Ramos (cell line): ENCODE measurements around the gene ISM2.
"Not testable (repeated sequence)": the region's sequence is repeated elsewhere in the genome, so short reads cannot be mapped to it uniquely, and the experiment has no call there.

ENCODE experiments used
- in situ Hi-C: fragments of 300-500 bp; cut with MboI; formaldehyde crosslinking; loops from one replicate; pipeline ENCODE4 v1.14.3; 2022; ENCODE audit warnings: low sequenced_read_pairs; ENCODE audit not compliant: unreplicated experiment

The ISM2 gene

DNA sequence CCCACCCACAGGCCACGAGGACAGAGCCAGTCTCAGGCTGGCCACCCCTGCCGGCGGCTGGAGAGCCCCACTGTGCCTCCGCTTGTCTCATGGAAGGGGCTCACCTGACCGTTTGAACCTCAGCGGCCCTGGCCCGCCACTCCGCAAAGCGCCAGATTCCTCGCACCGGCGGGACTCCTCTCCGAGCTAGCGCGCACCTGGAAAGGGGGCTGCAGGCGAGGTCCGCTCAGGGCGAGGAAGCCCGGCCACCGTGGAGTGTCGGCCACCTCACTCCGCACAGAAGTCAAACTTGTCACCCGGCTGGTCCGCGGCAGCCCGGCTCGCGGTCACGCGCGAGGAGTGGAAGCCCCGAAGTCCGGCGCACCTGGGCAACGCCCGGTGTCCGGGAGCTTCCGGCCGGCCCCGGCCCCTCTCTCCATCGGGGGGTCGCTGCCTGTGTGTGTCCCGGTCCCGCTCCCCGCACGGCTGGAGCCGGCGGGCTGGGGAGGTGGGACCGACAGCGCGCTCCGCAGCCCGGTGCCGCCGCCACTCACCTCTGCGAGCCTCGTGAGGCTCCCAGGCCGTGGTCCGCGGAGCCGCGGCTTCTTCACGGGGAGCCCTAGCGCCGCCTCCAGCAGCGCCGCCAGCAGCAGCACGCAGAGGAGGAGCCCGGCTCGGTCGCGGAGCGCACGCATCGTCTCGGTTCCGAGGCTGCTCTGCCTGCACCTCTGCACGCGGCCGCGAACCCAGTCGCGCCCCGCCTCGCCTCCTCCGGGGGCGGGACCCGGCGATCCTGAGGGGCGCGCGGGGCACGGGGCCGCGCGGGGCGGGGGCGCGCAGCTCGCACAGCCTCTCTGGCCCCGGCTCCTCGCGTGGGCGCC lies at the start of gene ISM2:
Gene ISM2, minus strand, starts transcription at position 697 of the 860 bp plus-strand sequence. Its CDS starts 23 bp downstream, at position 674.
- in situ Hi-C loops: no loop called here

DNA sequence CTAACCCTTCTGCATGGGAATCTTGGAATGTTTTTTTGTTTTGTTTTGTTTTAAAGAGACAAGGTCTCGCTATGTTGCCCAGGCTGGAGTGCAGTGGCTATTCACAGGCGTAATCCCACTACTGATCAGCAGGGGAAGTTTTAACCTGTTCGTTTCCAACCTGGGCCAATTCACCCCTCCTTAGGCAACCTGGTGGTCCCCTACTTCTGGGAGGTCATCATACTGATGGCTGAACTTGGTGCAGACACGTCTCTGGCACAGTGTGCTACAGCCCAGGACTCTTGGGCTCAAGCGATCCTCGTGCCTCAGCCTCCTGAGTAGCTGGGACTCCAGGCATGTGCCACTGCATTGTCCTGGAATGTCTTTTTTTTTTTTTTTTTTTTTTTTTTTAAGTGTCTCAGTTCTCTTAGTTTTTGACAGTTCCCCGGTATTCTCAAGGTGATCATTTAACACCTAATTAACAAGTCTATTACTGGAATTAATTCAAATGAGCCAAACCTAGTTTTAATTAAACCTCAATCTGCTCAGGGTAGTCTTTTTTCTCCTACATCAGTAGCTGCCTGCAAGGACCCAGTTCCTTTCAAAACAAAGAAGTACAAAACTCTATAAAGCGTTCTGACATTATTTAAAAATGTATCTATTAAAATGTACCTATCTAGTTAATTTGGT lies 49.0 kb upstream of the ISM2 start:
- in situ Hi-C loops: no loop called here

DNA sequence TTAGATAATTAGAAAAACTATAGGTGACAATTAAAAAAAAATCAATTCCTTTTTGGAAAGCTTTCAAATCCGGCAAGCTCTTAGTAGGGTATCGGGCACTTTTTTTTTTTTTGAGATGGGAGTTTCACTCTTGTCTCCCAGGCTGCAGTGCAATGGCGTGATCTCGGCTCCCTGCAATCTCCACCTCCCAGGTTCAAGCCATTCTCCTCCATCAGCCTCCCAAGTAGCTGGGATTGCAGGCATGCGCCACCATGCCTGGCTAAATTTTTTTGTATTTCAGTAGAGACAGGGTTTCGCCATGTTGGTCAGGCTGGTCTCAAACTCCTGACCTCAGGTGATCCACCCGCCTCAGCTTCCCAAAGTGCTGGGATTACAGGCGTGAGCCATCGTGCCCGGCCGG lies 46.6 kb upstream of the ISM2 start:
- in situ Hi-C loops: not testable (repeated sequence)

DNA sequence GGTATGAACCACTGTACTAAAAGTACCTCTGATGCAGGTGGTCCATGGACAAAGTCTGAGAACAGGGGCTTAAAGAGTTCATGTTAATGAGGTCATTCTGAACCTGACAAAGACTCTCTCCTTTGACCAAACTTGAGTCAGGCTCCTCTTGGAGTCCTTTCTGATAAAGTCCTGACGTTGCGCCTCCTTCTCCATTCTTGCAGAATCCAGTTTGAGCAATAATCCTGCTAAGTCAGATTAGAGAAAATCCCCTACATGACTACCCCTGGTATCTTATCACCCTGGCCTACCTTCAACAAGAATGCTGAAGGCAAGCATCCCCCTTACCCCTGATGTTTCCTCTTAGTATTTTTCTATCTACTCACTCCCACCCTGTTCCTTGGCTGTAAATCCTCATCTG lies 46.0 kb upstream of the ISM2 start:
- in situ Hi-C loops: no loop called here

DNA sequence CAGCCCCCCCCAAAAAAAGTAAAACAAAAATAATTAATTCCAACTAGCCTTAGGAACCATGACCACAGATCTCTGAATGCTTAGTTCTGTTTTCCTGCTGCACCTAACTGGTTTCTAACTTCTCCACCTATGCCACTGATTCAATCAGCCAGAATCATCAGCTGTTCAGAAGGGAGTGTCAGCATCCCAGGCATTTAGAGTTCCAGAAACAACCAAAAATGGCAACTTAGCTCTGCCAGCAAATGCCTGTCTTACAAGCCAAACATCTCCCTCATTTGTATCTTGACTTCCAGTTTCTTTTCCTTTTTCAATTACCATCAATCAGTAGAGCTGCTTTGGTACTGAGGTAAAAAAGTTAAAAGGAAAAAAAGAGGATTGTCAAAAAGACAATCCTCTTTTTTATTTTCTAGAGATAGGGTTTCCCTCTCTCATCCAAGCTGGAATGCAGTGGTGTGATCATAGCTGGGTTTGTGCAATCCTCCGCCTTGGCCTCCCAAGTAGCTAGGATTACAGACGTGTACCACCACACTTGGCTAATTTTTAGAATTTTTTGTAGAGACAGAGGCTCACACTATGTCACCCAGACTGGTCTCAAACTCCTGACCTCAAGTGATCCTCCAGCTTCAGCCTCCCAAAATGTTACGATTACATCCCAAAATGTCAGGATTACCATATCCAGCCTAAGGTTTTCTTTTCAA lies 45.2 kb upstream of the ISM2 start:
- in situ Hi-C loops: no loop called here

DNA sequence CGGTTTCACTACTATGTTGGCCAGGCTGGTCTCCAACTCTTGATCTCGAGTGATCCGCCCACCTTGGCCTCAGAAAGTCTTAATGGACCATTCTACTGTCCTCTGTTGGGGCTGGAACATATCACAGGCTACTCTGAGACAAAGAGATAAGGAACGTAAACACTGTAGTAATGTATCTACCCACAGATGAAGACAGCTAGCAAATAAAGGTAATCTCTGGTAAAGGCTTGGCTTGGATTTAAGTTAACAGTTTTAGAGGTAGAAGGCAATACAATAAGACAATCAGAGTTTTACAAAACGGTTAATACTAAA lies 44.6 kb upstream of the ISM2 start:
- in situ Hi-C loops: no loop called here

DNA sequence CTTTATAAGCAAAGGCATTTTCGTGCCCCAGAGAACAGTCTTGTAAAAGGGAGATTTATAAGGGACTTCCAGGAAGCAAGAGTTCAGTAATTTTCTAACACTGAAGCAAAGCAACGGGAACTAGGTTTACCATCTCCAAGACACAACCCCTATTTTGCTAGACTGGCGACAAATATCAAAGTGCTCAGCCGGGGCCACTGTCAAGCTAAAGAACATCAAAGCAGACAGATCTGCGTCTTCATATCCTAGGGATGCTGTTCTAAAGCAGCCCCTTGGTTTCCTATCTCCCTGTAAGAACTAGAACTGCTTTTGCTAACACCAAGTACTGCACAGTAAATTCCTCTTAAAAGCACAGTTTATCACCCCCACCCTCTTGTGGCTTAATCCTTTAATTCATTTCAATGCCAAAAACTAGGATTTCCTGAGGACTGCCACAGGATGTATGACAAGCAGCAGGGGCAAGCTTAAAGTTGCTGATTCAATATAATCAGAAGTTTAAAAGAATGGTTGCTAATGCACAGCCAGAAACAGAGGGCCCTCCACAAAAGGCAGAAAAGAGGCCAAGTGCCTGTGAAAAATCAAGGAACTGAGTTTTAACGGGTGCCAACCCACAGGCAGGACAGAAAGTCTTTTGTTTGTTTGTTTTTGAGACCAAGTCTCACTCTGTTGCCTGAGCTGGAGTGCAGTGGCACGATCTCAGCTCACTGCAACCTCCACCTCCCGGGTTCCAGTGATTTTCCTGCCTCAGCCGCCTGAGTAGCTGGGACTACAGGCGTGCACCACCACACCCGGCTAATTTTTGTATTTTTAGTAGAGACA lies 44.0 kb upstream of the ISM2 start:
- in situ Hi-C loops: no loop called here

DNA sequence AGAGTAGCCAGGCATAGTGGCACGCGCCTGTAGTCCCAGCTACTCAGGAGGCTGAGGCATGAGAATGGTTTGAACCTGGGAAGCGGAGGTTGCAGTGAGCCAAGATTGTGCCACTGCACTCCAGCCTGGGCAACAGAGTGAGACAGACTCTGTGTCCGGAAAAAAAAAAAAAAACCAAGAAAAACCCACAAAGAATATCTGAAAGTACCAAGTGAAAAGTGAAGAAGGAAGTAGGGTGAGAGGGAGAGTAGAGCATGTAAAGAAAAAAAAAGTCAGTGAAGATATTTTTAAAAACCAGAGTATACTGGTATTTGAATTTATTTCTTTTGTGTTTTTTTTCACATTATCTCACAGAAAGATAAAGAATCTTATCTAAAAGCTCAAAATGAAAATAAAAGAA lies 43.3 kb upstream of the ISM2 start:
- in situ Hi-C loops: no loop called here

DNA sequence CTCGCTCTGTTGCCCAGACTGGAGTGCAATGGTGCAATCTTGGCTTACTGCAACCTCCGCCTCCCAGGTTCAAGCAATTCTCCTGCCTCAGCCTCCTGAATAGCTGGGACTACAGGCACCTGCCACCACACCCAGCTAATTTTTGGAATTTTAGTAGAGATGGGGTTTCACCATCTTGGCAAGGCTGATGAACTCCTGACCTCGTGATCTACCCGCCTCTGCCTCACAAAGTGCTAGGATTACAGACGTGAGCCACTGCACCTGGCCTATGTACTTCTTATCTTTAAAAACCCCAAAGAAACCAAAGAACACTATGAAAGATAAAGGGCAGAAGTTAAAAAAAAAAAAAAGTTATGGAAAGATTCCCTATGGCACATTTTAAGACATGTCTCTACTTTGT lies 38.3 kb upstream of the ISM2 start:
- in situ Hi-C loops: not testable (repeated sequence)

DNA sequence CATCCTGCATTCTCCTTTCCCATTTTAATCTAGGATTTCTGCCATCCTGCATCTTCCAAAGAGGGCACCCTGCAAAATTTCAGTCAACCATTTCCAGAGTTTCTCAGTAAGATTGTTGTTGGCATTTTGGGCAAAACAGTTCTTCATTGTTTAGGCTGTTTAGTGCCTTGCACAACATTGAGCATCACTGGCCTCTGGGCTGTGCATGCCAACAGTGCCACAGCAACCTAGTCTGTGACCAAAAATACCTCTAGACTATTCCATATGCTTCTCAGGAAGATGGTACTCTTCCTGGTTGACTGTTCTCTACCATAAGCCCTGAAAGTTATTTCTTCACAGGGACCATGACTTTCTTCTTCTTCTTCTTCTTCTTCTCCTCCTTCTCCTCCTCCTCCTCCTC lies 32.5 kb upstream of the ISM2 start:
- in situ Hi-C loops: no loop called here

DNA sequence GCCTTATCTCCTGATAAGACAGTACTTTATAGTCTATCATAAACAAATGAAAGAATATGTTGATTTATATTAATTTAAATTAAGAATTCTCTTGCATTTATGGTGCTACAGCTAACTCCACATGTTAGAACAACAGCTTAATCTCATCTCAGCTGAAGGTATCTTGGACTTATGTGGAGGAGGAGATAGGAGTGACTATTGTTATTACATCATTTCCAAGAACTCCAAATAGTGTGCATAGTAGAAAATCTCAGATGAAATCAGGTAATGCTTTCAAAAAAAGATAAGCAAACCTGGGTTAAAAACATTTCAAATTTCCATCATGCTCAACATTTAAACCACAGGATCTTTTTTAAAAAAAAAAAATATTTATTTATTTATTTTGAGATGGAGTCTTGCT lies 31.3 kb upstream of the ISM2 start:
- in situ Hi-C loops: no loop called here

DNA sequence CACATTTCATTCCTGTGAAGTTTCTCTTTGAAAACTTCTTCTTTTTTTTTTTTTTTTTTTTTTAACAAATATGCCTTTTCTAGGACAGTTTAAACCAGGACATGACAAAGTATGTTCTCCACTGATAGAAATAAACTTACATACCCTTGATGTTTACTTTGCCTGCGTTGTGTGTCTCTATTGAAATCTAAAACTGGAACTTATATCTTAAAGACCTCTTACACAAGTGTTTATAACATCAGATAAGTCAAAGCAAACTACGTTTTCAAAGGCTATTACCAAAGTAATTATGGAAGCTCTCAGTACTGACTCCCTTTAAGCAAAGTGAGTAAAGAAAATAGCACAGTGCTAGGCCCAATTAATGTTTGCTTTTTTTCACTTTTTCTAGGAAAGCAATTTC lies 30.6 kb upstream of the ISM2 start:
- in situ Hi-C loops: no loop called here

DNA sequence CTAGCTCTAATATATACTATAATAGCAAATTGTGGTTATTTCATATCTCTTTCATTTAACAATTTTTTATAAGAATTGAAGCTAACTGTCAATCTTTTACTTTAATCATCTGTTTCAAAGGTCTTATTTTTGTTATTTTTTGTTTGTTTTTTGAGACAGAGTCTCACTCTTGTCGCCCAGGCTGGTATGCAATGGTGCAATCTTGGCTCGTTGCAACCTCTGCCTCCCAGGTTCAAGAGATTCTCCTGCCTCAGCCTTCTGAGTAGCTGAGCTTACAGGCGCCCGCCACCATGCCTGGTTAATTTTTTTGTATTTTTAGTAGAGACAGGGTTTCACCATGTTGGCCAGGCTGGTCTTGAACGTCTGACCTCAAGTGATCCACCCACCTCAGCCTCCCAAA lies 30.1 kb upstream of the ISM2 start:
- in situ Hi-C loops: not testable (repeated sequence)

DNA sequence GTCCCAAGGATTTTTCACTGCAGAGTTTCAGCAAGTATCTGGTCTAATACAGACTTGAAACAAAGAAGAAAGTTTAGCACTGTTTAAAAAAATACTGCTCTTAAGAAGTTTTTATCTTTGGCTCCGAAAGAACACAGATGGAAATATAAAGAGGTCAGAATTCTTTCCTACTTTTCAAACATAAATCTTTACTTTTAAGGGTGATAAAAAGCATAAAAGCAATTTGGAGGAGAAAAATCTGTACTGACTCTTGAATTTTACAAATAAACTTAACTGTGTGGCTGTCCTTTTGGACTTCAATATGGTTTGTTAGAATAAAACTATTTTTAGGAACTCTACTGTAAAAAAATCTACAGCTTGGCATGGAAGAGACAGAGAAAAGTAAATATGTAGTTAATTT lies 27.6 kb upstream of the ISM2 start:
- in situ Hi-C loops: no loop called here

DNA sequence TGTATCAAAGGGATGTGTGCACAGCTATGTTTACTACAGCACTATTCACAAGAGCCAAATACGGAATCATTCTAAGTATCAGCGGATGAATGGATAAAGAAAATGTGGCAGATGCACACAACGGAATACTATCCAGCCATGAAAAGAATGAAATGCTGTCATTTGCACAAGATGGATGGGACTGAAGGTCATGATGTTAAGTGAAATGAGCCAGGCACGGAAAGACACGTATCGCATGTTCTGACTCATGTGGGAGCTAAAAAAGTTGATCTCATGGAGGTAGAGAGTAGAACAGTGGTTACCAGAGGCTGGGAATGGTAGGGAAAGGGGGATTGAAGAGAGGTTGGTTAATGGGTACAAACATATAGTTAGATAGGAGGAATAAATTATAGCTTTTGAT lies 25.9 kb upstream of the ISM2 start:
- in situ Hi-C loops: no loop called here

DNA sequence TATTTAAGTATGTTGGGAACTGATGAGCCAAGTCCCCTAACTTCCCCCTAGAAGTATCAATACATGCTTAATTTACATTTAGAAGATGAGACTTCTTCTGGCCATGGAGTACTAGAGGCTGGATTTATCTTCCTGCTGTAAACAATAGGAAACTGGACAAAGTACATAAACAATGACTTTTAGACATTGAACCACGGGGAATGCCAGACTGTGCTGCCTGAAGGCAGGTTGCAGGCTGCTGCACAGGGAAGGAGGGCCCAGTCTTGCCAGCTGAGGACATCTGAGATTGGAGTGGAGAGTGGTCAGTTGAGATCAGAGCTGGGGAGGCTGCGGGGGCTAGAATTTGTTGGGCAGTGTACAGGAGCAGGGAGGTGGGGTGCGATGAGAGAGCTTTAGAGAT lies 24.5 kb upstream of the ISM2 start:
- in situ Hi-C loops: no loop called here

DNA sequence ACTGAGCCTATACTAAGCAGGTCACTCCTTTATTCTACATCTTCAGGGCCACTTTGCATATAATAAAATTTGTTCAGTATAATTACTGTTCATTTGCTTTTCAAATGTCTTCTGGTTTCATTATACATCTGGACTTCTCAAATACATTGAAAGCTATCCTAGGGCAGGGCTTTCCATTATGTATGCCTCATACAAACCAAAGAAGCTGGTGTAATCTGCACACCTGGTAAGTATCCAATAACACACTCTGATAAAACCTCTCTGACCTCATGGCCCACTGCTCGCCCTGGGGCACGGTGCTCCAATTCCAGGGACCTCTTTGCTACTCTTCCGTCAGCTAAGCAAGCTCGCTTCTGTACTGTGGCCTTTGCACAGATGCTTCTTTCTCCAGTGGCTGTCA lies 21.9 kb upstream of the ISM2 start:
- in situ Hi-C loops: no loop called here

DNA sequence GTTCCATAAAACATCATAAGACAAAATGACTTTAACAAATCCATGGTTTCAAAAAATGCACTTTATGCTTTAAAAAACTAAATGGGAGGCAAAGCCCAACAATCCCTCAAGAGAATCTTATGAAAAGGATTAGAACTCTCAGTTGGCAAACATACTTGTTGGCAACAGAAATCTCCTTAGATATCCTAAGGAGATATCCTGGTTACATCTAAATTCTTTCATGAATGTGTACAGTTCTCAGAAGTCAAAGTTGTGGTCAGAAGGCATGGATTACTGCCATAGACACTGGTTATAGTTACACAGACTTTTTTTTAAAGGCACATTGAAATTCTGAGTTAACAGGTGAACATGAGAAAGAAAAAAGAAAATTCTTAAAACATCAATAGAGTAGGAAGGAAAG lies 17.5 kb upstream of the ISM2 start:
- in situ Hi-C loops: no loop called here

DNA sequence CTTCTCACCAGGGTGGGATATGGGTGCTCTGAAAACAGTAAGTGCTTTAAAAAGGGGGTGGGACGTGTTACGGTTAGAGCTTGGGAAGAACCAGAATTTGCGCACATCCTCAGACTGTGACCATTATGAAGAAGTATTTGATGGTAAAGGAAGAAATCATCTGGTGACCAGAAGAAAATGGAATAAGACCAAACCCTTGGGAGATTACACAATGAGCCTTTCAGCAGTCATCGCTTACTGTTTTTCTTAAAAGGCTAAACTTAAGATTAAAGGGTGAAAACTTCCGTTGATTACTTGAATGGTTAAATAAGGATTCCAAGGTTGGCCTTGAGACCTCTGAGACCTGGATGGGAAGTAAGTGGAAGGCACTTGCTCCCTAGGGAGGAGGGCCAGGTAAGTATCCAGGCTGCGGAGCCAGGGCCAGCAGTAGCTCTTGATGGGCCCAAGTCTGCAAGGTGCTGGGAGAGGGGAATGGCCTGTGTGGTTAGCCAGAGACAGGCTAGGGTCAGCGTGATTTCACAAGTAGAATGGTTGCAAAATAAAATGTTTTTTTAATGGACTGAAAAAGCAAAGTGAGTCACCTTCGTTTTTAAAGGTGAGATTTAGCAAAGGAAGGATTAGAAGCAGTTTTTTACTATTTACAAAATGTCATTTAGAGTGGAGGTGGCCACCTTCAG lies 13.0 kb upstream of the ISM2 start:
- in situ Hi-C loops: no loop called here

DNA sequence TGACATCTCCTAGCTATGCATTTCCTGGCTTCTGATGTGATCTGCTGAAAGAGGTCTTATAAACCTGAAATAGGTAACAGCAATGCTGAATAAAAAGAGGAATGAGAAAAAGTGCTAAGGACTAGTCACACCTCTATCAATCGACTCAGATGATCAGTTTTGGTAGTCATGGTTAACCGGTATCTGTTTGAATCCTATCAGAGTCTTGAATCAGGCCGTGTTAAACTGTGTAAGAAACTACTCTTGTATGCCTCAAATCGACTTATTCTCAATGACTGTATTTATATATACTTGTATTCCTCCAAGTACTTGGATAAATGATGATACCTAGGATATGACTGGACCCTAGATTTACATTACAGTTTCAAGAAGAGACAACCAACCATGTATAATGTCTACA lies 10.8 kb upstream of the ISM2 start:
- in situ Hi-C loops: no loop called here
